NCI-H2081 (cell line): ENCODE data around the gene GRAP.

ENCODE experiments used
- DNase-seq, 2 experiments: peaks; one replicate each; lab custom pipeline; 2025; lab: John Stamatoyannopoulos, UW

The GRAP gene

GRCh38 chr17:18984273-18985114, 62.3 kb downstream of the GRAP start:
- DNase-seq = no peak

- peak; percentile 50 to 73 for DNase-seq
Measured at GRCh38 chr17:18981642-18982424, 64.9 kb downstream of the GRAP start.

- no peak for DNase-seq
Measured at GRCh38 chr17:18981335-18981641, 65.5 kb downstream of the GRAP start.

- no peak for DNase-seq
Measured at GRCh38 chr17:18980682-18981334, 65.9 kb downstream of the GRAP start.

- DNase-seq = no peak
Measured at GRCh38 chr17:18978655-18979054, 68.1 kb downstream of the GRAP start.

- no peak for DNase-seq
Measured at GRCh38 chr17:18978050-18978449, 68.7 kb downstream of the GRAP start.

- no peak for DNase-seq
Measured at GRCh38 chr17:18977646-18978045, 69.1 kb downstream of the GRAP start.

- no peak for DNase-seq
Measured at GRCh38 chr17:18977021-18977420, 69.7 kb downstream of the GRAP start.

- DNase-seq = no peak
Measured at GRCh38 chr17:18976201-18976600, 70.6 kb downstream of the GRAP start.

GRCh38 chr17:18975597-18975996, 71.2 kb downstream of the GRAP start:
- DNase-seq = no peak

GRCh38 chr17:18974407-18975149, 72.2 kb downstream of the GRAP start:
- DNase-seq = no peak

GRCh38 chr17:18971801-18972200, 75.0 kb downstream of the GRAP start:
- no peak for DNase-seq
